ENCODE results near the gene CCDC57.

CCDC57 gene

DNA sequence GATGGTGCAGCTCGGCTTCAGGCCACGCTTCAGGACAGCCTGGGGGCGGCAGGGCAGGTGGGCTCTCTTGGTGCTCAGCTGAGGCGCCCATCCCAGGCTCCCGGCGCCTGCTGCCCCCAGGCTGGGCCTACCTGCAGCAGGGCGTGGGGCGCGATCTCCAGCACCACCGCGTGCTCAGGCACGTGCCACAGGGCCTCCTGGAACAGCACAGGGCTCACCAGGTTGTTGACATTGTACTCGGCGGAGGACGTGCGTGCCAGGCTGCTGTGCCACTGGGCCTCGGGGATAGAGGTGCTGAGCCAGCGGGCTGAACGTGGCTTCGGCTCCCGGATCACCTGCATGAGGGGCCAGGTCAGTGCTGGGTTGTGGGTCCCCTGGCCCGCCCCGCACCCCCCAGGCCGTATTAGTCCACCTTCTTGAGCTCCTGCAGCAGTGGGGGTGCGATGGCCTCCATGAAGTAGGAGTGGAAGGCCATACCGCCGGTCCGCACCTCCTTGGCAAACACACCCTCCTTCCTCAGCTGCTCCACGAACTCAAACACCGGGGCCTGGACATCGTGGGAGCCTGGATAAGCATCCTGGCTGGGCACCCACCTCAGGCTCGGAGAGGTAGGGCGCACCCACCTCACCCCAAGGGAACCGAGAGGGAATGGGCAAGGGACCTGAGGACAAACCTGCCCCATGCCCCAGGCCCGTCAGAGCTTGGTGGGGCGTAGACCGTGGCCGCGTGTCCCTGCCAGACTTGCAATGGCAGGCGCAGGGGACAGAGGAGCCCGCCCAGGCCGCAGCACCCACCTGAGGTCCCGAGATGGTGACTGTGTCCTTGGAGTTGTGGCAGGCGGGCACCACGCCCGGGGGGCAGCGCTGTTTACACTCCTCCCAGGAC lies 123.6 kb downstream of the CCDC57 start:
- Histone ChIP-seq H3K4me1 (ENCODE audit: control insufficient read depth, low read length) (no peaks in the 10 kb centered on the region), H3K36me3 (ENCODE audit: control insufficient read depth, low read length) (peaks cover 98% of the 10 kb centered on the region), H3F3A (ENCODE audit: control insufficient read depth, insufficient read depth) (no peaks in the 10 kb centered on the region), H3K9me3 (ENCODE audit: control insufficient read depth, insufficient read depth, low read length) (no peaks in the 10 kb centered on the region), H3K4me3 (ENCODE audit: low read length) (no peak overlapping the region), H3K4me2 (ENCODE audit: low read length) (no peak overlapping the region), H3K9me2 (replicated peaks; ENCODE audit: control insufficient read depth, low read length) (no peaks in the 10 kb centered on the region), H3K27ac (ENCODE audit: low read depth, low read length) (no peak overlapping the region), H4K20me1 (ENCODE audit: control insufficient read depth, insufficient read depth, low read depth, low read length) (no peaks in the 10 kb centered on the region), H3K27me3 (ENCODE audit: control insufficient read depth, low read length) (no peaks in the 10 kb centered on the region), H3K79me2 (ENCODE audit: control insufficient read depth, low read length) (peaks cover 15% of the 10 kb centered on the region)
- TF ChIP-seq, protein P1, sequence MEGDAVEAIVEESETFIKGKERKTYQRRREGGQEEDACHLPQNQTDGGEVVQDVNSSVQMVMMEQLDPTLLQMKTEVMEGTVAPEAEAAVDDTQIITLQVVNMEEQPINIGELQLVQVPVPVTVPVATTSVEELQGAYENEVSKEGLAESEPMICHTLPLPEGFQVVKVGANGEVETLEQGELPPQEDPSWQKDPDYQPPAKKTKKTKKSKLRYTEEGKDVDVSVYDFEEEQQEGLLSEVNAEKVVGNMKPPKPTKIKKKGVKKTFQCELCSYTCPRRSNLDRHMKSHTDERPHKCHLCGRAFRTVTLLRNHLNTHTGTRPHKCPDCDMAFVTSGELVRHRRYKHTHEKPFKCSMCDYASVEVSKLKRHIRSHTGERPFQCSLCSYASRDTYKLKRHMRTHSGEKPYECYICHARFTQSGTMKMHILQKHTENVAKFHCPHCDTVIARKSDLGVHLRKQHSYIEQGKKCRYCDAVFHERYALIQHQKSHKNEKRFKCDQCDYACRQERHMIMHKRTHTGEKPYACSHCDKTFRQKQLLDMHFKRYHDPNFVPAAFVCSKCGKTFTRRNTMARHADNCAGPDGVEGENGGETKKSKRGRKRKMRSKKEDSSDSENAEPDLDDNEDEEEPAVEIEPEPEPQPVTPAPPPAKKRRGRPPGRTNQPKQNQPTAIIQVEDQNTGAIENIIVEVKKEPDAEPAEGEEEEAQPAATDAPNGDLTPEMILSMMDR (IDR thresholded peaks at IDR 0.05; ENCODE audit: low read depth, low read length, poor library complexity, severe bottlenecking): no peak
- no peak for TF ChIP-seq EZH2phosphoT487 (IDR thresholded peaks at IDR 0.05; ENCODE audit: borderline replicate concordance, low read length)

DNA sequence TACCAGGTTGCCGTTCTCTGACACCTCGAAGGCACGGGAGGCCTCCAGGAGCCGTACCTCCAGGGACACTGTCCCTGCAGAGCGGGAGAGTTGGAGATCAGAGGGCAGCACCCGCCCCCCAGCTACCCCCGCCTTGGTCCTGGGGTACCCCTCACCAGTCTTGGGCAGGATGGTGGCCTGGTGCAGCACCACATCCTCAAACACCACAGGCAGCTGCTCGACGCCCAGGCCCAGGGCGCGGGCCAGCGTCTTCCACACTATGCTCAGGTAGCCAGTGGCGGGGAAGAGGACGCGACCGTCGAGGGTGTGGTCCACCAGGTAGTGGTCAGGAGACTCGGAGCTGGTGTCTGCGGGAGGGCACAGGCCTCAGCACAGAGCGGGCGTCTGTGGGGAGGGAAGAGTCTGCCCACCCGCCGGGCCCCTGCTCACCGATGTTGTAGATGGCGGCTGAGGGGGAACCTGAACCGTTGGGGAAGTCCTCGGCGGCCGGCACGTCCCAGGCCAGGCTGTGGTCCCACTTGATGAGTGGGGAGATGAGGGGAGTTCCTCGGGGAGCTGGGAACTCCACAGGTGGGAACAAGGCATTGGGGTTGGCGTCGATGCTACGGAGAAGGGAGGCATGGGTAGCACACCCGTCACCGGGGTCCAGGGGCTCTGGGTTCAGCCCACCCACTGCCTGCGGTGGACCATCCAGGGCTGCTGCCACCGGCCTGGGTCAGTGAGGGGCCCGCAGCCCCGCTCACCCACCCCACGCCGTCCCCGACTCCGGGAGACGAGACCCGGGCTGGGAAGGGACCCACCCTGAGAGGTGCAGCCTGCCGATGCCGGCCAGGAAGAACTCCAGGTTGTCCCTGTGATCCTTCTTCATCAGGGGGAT lies 124.4 kb downstream of the CCDC57 start:
- Histone ChIP-seq H3K36me3 (ENCODE audit: control insufficient read depth, low read length) (peaks cover 99% of the 10 kb centered on the region), H4K20me1 (ENCODE audit: control insufficient read depth, insufficient read depth, low read depth, low read length) (no peaks in the 10 kb centered on the region), H3K9me2 (replicated peaks; ENCODE audit: control insufficient read depth, low read length) (no peaks in the 10 kb centered on the region), H3K4me1 (ENCODE audit: control insufficient read depth, low read length) (no peaks in the 10 kb centered on the region), H3K9me3 (ENCODE audit: control insufficient read depth, insufficient read depth, low read length) (no peaks in the 10 kb centered on the region), H3K27me3 (ENCODE audit: control insufficient read depth, low read length) (no peaks in the 10 kb centered on the region), H3K4me3 (ENCODE audit: low read length) (no peak overlapping the region), H3K4me2 (ENCODE audit: low read length) (no peak overlapping the region), H3K27ac (ENCODE audit: low read depth, low read length) (no peak overlapping the region), H3K79me2 (ENCODE audit: control insufficient read depth, low read length) (peaks cover 8% of the 10 kb centered on the region), H3F3A (ENCODE audit: control insufficient read depth, insufficient read depth) (no peaks in the 10 kb centered on the region)
- no peak for TF ChIP-seq EZH2phosphoT487 (IDR thresholded peaks at IDR 0.05; ENCODE audit: borderline replicate concordance, low read length)
- TF ChIP-seq, protein P1 (IDR thresholded peaks at IDR 0.05; ENCODE audit: low read depth, low read length, poor library complexity, severe bottlenecking): no peak

DNA sequence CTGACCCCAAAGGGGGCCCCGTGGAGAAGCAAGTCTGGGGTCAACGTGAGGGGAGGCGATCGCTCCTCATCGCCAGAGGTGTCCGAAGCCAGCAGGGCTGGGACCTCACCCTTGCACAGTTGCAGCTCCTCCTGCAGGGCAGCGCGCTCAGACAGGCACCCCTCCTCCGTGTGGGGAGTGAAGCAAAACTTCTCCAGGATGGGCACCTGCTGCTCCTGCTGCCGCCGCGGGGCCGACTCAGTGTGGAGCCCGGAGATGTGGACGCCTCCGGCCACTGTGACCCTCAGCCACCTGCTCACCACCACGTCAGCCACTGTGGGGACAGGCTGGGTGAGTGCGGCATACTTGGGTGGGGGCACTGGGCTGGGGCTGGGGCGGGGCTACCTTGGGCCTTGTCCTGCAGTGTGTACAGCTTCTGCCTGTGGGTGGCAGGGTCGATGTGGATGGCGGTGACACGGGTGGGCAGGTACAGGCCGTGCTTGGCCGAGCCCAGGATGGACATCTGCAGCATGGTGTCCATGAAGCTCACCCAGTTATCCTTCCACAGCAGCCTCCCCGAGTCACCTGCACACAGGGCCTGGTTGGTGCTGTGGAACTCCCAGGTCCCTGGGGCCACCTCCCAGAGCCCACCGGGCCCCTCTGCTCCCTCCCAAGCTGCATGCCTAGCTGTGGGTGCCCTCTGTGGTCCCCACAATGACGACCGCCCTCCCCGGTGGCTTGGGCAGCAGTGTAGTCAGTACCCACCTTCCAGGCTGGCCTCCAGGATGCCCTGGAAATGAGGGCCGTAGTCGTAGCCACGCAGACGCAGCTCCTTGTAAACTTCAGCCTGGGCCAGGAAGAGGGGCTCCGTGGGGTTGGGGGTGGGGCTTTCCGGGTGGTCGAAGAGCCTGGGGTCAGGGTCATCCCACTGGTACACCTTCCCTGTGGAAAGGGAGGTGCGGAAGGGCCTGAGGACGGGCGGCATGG lies 125.4 kb downstream of the CCDC57 start:
- Histone ChIP-seq H3K27me3 (ENCODE audit: control insufficient read depth, low read length) (no peaks in the 10 kb centered on the region), H4K20me1 (ENCODE audit: control insufficient read depth, insufficient read depth, low read depth, low read length) (no peaks in the 10 kb centered on the region), H3K9me2 (replicated peaks; ENCODE audit: control insufficient read depth, low read length) (no peaks in the 10 kb centered on the region)

More for the DNA sequence above, 125.4 kb downstream of the CCDC57 start:
- H3K79me2 ChIP-seq (ENCODE audit: control insufficient read depth, low read length): peaks cover 5% of the 10 kb centered on the region; the same call in 1 of the 2 replicates
- H3K4me1 ChIP-seq (ENCODE audit: control insufficient read depth, low read length): no peaks in the 10 kb centered on the region
- no peak overlapping the region for H3K27ac ChIP-seq (ENCODE audit: low read depth, low read length)
- no peaks in the 10 kb centered on the region for H3F3A ChIP-seq (ENCODE audit: control insufficient read depth, insufficient read depth)
- no peaks in the 10 kb centered on the region for H3K9me3 ChIP-seq (ENCODE audit: control insufficient read depth, insufficient read depth, low read length)
- H3K4me3 ChIP-seq (ENCODE audit: low read length): no peak overlapping the region
- H3K4me2 ChIP-seq (ENCODE audit: low read length): no peak overlapping the region
- TF ChIP-seq, protein P1 (IDR thresholded peaks at IDR 0.05; ENCODE audit: low read depth, low read length, poor library complexity, severe bottlenecking): no peak
- no peak for TF ChIP-seq EZH2phosphoT487 (IDR thresholded peaks at IDR 0.05; ENCODE audit: borderline replicate concordance, low read length)
- H3K36me3 ChIP-seq (ENCODE audit: control insufficient read depth, low read length): peaks cover 99% of the 10 kb centered on the region
